Activated T-cell treated with anti-CD3 and anti-CD28 coated beads, Interleukin-2, amount 50 U/mL, for 4 hours (primary cell): Measurements from ENCODE around the gene REPS1. TPM values are rescaled to one million over a fixed set of nuclear protein-coding genes. Genes with fewer than 3 reads are reported as not detected.

Source experiments
- ATAC-seq, 2 donors: fragments of 200-7000 bp; cut with Tn5 transposase; one replicate each; pipeline ENCODE4 v1.10.0; 2021
- DNase-seq: peaks from one replicate; pipeline ENCODE4 v3.0.0-alpha.2; 2020
- H3K27me3 Mint-ChIP-seq: one replicate; pipeline ENCODE4 v1.8.0; 2021; ENCODE audit warnings: low read depth, mixed read lengths
- H3K36me3 Mint-ChIP-seq: one replicate; pipeline ENCODE4 v1.8.0; 2022; ENCODE audit warnings: mixed read lengths; ENCODE audit not compliant: insufficient read depth
- H3K4me1 Mint-ChIP-seq: one replicate; pipeline ENCODE4 v1.8.0; 2021; ENCODE audit warnings: low read depth, mixed read lengths
- H3K4me3 Mint-ChIP-seq: one replicate; pipeline ENCODE4 v1.8.0; 2021; ENCODE audit warnings: mild to moderate bottlenecking, moderate library complexity, mixed read lengths
- H3K9me3 Mint-ChIP-seq: one replicate; pipeline ENCODE4 v1.8.0; 2021; ENCODE audit warnings: mixed read lengths
- total RNA-seq, 3 donors: library from RNA; stranded (reverse); gene quantifications; one replicate each; pipeline ENCODE4 v1.2.1, GENCODE V29; 2021

Gene REPS1
- total RNA-seq, 3 donors from 2014 or later = 58.5 to 62.4 (median 58.6) TPM

- Mint-ChIP-seq H3K4me1 (no peaks in the 10 kb centered on the region), H3K4me3 (no peak overlapping the region)
- ATAC-seq = no peak
Observed at GRCh38 chr6:138856654-138857053, 131.4 kb downstream of the REPS1 start.

More at GRCh38 chr6:138856654-138857053, 131.4 kb downstream of the REPS1 start:
- DNase-seq = no peak
- no peaks in the 10 kb centered on the region for H3K9me3 Mint-ChIP-seq
- peaks cover 10% of the 10 kb centered on the region for H3K27me3 Mint-ChIP-seq
- H3K36me3 Mint-ChIP-seq = no peaks in the 10 kb centered on the region

Other genes starting within 250 kb of the REPS1 start
- gene CCDC28A, start 214.5 kb downstream of the REPS1 start, total RNA-seq = 1 to 10 TPM; 7.2 to 8.4 (median 8.2) TPM
- gene ECT2L, start 192.2 kb downstream of the REPS1 start, total RNA-seq = not detected
- gene ABRACL, start 40.5 kb upstream of the REPS1 start, total RNA-seq = 100 to 1,000 TPM; 161 to 191 (median 176) TPM
- 10 to 100 TPM; 54.4 to 65.7 (median 57.5) TPM for gene HECA, start 146.8 kb upstream of the REPS1 start, total RNA-seq